HK-2 (cell line): ENCODE measurements around the gene TMEM232.
A peak's percentile ranks its signal among the peaks of the same experiment; 100 is the strongest.
"Not testable (repeated sequence)": the region's sequence is repeated elsewhere in the genome, so short reads cannot be mapped to it uniquely, and the experiment has no call there.

Source experiments
- DNase-seq: peaks from one replicate; pipeline ENCODE4 v3.0.0-alpha.2; 2018; ENCODE audit not compliant: unreplicated experiment

The TMEM232 gene

DNA sequence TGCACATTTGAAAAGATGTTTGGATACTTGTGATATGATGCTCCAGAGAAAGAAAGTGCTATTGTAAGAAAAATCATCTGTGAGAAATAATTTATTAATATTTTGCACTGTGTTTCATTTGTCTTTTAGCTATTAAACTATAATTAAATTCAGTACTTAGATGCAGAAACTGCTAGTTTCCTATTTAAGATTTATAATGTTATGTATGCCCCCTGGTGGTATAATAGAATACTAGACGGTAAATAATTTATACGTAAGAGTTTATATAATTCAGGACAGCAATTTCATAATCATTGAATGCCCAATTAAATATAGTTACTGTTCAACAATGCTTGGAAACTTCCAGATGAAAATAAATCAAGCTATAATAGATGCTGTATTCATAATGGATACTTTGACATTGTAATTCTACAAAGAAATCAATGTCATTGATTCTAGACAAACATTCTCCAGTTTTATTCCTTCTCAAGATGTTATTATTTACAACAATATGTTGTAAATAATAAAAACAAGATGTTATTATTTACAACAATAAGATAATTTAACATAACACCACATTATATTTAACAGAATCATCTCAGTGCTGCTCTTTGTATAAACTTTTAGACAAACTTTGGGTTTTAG lies 101.0 kb downstream of the TMEM232 start:
- no peak for DNase-seq

DNA sequence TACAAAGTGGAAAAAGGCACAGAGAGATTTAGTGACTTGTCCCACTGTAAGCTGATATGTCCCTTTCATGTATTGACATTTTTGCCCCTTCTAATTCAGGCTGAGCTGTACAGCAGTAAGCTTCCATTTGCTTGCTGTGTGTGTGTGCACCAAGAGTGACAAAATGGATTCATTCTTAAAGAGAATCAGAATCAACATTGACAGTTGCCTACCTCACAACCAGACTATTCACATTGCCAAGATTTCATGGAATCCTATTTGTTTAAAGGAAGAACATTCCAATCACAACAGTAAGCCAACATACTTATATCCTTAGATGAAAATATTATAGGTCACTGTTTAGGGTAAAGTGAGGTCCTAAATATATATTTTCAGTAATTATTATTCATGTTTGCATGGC lies 102.6 kb downstream of the TMEM232 start:
- DNase-seq = no peak

DNA sequence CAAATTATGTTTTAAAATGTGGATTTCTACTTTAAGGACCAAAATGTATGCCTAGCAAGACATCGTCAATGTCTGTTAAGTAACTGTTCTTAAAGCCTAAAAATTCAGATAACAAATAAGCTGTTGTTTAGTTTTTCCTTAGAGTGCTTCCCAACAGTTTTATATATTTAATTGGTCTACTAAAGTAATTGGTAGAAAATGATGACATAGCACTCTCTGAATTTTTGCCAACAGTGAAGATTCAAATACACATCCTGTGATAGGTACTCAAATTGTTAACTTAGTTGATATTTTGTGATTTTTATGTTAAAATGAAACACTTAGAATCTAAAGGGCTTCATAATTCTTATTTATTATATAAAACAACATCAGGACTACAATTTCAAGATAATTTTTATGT lies 107.5 kb downstream of the TMEM232 start:
- no peak for DNase-seq

- DNase-seq = no peak
Measured at GRCh38 chr5:110616009-110616408, 110.5 kb downstream of the TMEM232 start.

GRCh38 chr5:110612794-110613247 lies 113.7 kb downstream of the TMEM232 start:
- no peak for DNase-seq

GRCh38 chr5:110611817-110612216 lies 114.7 kb downstream of the TMEM232 start:
- DNase-seq = no peak

DNA sequence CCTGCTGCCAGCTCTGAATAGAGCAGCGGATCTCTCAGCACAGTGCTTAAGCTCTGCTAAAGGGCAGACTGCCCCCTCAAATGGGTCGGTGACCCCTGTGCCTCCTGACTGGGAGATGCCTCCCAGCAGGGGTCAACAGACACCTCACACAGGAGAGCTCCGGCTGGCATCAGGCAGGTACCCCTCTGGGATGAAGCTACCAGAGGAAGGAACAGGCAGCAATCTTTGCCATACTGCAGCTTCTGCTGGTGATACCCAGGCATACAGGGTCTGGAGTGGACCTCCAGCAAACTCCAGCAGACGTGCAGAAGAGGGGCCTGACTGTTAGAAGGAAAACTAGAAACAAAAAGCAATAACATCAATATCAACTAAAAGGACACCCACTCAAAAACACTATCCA lies 131.6 kb downstream of the TMEM232 start:
- DNase-seq = no peak

DNA sequence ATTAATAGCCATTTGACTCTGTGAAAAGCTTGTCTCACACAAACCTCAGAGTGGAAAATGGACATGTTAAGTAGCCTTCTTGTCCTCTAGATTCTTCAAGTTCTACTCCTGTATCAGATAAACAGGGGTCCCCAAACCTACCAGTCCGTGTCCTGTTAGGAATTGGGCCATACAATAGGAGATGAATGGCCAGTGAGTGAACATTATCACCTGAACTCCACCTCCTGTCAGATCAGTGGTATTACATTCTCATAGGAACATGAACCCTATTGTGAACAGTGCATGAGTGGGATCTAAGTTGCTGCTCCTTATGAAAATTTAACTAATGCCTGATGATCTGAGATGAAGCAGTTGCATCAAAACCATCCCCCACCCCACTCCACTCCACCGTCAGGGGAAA lies 136.3 kb downstream of the TMEM232 start:
- peak; percentile 0 for DNase-seq

GRCh38 chr5:110588286-110588980 lies 138.0 kb downstream of the TMEM232 start:
- no peak for DNase-seq

- no peak for DNase-seq
Measured at GRCh38 chr5:110580625-110581024, 145.8 kb downstream of the TMEM232 start.

- no peak for DNase-seq
Measured at GRCh38 chr5:110572729-110573128, 153.7 kb downstream of the TMEM232 start.

- no peak for DNase-seq
Measured at GRCh38 chr5:110562191-110562590, 164.3 kb downstream of the TMEM232 start.

GRCh38 chr5:110561510-110561909 lies 165.0 kb downstream of the TMEM232 start:
- no peak for DNase-seq

DNA sequence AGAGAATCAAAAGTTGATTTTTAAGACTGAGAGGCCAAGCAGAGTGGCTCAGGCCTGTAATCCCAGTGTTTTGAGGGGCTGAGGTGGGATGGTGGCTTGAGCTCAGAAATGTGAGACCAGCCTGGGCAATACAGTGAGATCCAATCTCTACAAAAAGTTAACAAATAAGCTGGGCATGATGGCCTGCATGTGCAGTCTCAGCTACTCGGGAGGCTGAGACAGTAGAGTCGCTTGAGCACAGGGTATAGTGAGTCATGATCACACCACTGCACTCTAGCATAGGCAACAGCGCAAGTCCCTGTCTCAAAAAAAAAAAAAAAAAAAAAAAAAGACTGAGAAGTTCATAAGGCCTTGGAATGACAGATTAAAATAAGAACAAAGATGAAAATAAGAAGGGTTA lies 177.2 kb downstream of the TMEM232 start:
- DNase-seq = peak; percentile 1

- no peak for DNase-seq
Measured at GRCh38 chr5:110548171-110548570, 178.3 kb downstream of the TMEM232 start.

DNA sequence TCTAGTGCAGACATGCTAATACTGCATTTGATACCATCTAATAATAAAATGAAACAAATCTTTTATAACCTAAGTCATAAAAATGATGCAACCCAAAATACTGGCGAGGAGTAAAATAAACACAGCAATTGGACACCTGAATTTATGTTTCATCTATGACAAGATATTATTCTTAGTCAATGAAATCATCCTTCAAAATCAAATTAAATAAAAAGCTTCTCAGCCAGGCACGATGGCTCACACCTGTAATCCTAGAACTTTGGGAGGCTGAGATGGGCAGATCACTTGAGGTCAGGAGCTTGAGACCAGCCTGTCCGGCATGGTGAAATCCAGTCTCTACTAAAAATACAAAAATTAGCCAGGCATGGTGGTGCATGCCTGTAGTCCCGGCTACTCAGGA lies 179.0 kb downstream of the TMEM232 start:
- no peak for DNase-seq

GRCh38 chr5:110545716-110546115 lies 180.8 kb downstream of the TMEM232 start:
- DNase-seq = no peak

DNA sequence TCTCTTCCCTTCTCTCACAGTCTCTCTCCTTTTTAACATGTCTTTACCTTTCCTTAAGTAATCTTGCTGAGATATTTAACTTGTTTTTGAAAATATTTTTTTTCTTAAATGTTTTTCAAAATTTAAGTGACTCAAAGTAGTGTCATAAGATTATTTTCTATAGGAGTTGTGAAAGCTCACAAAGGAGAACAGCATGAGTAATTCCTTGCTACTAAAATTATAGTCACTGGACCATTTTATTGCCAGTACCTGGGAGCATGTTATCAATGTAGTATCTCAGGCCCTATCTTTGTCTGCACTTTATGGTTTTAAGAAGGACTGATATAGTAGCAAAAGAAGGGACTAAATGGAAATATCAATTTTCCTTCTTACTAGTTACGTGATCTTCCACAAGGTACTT lies 181.9 kb downstream of the TMEM232 start:
- no peak for DNase-seq

GRCh38 chr5:110542949-110543348 lies 183.5 kb downstream of the TMEM232 start:
- DNase-seq = no peak

DNA sequence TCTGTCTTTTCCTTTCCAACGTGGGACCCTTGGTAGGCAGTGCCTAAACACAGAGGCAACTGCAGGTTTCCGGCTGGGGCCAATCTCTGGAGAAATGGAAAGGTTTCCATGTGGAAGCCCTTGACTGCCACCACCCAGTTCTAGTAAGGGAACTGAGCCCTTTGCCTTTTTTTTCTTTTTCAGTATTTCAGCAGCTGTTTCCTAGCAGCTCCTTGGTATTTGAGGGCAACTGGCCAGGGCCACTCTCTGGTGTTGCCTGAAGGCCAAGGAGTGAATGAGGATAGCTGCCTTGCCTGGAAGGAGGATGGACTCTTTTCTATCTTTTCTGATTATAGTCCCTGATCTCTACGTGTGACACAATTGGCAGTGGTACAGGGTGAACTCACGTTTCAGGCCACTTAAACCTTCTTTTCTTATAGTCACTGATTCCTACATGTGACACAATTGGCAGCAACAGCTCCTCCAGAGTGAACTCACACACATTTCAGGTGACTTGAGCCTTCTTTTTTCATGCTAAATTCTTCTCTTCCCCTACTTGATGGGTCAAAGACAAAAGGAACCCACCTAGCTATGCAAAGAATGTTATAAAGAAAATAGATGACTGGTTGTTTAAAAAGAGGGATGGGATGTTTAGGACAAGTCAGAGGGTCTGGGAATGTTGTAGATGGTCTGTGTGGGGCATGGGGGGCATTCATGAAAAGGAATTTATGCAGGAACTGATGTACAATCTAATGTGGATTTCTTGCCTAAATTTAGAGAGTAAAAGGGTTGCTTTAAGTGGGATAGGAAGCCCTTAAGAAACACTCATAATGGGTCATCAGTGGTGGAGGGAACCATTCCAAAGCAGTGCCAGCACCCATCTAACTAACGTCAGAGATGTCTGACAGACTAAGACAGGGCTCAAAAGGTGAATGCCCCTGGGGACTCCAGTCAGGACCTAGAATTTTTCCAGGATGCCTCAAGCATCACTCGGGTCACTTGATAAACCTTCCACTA lies 190.1 kb downstream of the TMEM232 start:
- DNase-seq = no peak

DNA sequence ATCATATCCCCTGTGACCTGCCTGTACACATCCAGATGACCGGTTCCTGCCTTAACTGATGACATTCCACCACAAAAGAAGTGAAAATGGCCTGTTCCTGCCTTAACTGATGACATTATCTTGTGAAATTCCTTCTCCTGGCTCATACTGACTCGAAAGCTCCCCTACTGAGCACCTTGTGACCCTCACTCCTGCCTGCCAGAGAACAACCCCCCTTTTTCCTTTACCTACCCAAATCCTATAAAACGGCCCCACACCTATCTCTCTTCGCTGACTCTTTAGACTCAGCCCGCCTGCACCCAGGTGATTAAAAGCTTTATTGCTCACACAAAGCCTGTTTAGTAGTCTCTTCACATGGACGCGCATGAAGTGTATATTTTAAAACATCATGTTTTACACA lies 191.3 kb downstream of the TMEM232 start:
- DNase-seq = not testable (repeated sequence)

GRCh38 chr5:110525762-110526161 lies 200.7 kb downstream of the TMEM232 start:
- no peak for DNase-seq
